IMR-90 (cell line): ENCODE results near the gene CAPN7. TPM values are rescaled to one million over a fixed set of nuclear protein-coding genes. Genes with fewer than 3 reads are reported as not detected.

ENCODE experiments used
- ATAC-seq: fragments of 200-7000 bp; cut with Tn5 transposase; 2 replicates; pipeline ENCODE4 v1.9.1; 2020; ENCODE audit warnings: low read depth, mild to moderate bottlenecking, moderate library complexity
- BruUV-seq: library from RNA; stranded (reverse); fragments of 400-500 nt; replicated peaks from 2 replicates; lab custom pipeline; 2021; lab: Mats Ljungman, UMichigan
- CTCF ChIA-PET: fragments of 300-600 bp; formaldehyde crosslinking; extraction: SDS; loops from one replicate; lab custom pipeline; 2021; ENCODE audit warnings: antibody characterized with exemption; lab: Yijun Ruan, JAX
- POLR2A ChIA-PET: fragments of 300-600 bp; sonication (Branson Sonifier 250); formaldehyde crosslinking; loops from one replicate; lab custom pipeline; 2022; ENCODE audit warnings: antibody characterized with exemption; ENCODE audit not compliant: unreplicated experiment; lab: Charles Lee
- DNase-seq: peaks from one replicate; pipeline ENCODE4 v3.0.0; 2013
- H2AFZ ChIP-seq: replicated peaks from 2 replicates; pipeline ENCODE3; 2013; ENCODE audit warnings: low read length, mild to moderate bottlenecking; ENCODE audit not compliant: poor library complexity
- H2AK5ac ChIP-seq: 2 replicates; pipeline ENCODE4 v1.6.1; 2013; ENCODE audit warnings: low read depth, low read length, inconsistent platforms
- H2AK9ac ChIP-seq: replicated peaks from 2 replicates; pipeline ENCODE3; 2013; ENCODE audit warnings: mild to moderate bottlenecking, low read depth, low read length, moderate library complexity; ENCODE audit not compliant: poor library complexity
- H2BK120ac ChIP-seq: 2 replicates; pipeline ENCODE4 v1.6.1; 2013; ENCODE audit warnings: low read depth, low read length, inconsistent platforms
- H2BK15ac ChIP-seq: 3 replicates; pipeline ENCODE4 v1.6.1; 2013; ENCODE audit warnings: low read depth, low read length, inconsistent platforms
- H2BK20ac ChIP-seq: 2 replicates; pipeline ENCODE4 v1.6.1; 2013; ENCODE audit warnings: low read depth, mild to moderate bottlenecking, inconsistent platforms, low read length, moderate library complexity
- H2BK5ac ChIP-seq: 2 replicates; pipeline ENCODE4 v1.6.1; 2013; ENCODE audit warnings: mild to moderate bottlenecking, low read depth, low read length, inconsistent platforms; ENCODE audit not compliant: poor library complexity, severe bottlenecking
- H3K14ac ChIP-seq: replicated peaks from 2 replicates; pipeline ENCODE4 v1.6.1; 2013; ENCODE audit warnings: low read depth, low read length, inconsistent platforms
- H3K18ac ChIP-seq: 2 replicates; pipeline ENCODE4 v1.6.1; 2013; ENCODE audit warnings: low read depth, low read length, control low read depth
- H3K23ac ChIP-seq: 2 replicates; pipeline ENCODE4 v1.6.1; 2013; ENCODE audit warnings: low read depth, low read length, inconsistent platforms
- H3K27ac ChIP-seq: 2 replicates; pipeline ENCODE4 v1.5.1; 2013; ENCODE audit warnings: mild to moderate bottlenecking, control low read depth, low read length; ENCODE audit not compliant: insufficient read depth
- H3K27me3 ChIP-seq: 2 replicates; pipeline ENCODE4 v1.6.1; 2013; ENCODE audit warnings: low read length; ENCODE audit not compliant: control insufficient read depth, insufficient read depth
- H3K36me3 ChIP-seq: 2 replicates; pipeline ENCODE4 v1.6.1; 2013; ENCODE audit warnings: low read length, mixed read lengths; ENCODE audit not compliant: control insufficient read depth, insufficient read depth
- H3K4ac ChIP-seq: 2 replicates; pipeline ENCODE4 v1.6.1; 2013; ENCODE audit warnings: low read depth, low read length, inconsistent platforms
- H3K4me1 ChIP-seq: 2 replicates; pipeline ENCODE4 v1.6.1; 2013; ENCODE audit warnings: low read length, mixed read lengths; ENCODE audit not compliant: control insufficient read depth, insufficient read depth
- H3K4me2 ChIP-seq: 2 replicates; pipeline ENCODE4 v1.6.1; 2013; ENCODE audit warnings: low read depth, mild to moderate bottlenecking, control low read depth, low read length, moderate library complexity
- H3K4me3 ChIP-seq: 2 replicates; pipeline ENCODE4 v1.5.1; 2013; ENCODE audit warnings: low read depth, mild to moderate bottlenecking, control low read depth, low read length, moderate library complexity; ENCODE audit not compliant: insufficient read depth
- H3K56ac ChIP-seq: 2 replicates; pipeline ENCODE4 v1.6.1; 2013; ENCODE audit warnings: low read length, inconsistent platforms; ENCODE audit not compliant: insufficient read depth; ENCODE audit errors: extremely low read depth
- H3K79me1 ChIP-seq, 2 experiments: 2 replicates each; pipeline ENCODE4 v1.6.1; 2013; ENCODE audit warnings: low read length in 2 of 2, inconsistent platforms in 1 of 2, low read depth in 1 of 2
- H3K9ac ChIP-seq: 2 replicates; pipeline ENCODE4 v1.6.1; 2013; ENCODE audit warnings: low read depth, low read length, control low read depth
- H3K9me1 ChIP-seq: 2 replicates; pipeline ENCODE4 v1.6.1; 2013; ENCODE audit warnings: low read length, inconsistent platforms; ENCODE audit not compliant: insufficient read depth
- H3K9me3 ChIP-seq: 2 replicates; pipeline ENCODE4 v1.6.1; 2013; ENCODE audit warnings: low read length; ENCODE audit not compliant: control insufficient read depth, insufficient read depth
- H4K20me1 ChIP-seq: 2 replicates; pipeline ENCODE4 v1.6.1; 2013; ENCODE audit warnings: low read length, inconsistent platforms; ENCODE audit not compliant: insufficient read depth
- H4K5ac ChIP-seq: 2 replicates; pipeline ENCODE4 v1.6.1; 2013; ENCODE audit warnings: mild to moderate bottlenecking, low read depth, low read length, control low read depth
- H4K8ac ChIP-seq, 2 experiments: 2 replicates each; pipeline ENCODE4 v1.6.1; 2013; ENCODE audit warnings: low read depth in 2 of 2, low read length in 2 of 2, control low read depth in 1 of 2, inconsistent platforms in 1 of 2
- H4K91ac ChIP-seq: 2 replicates; pipeline ENCODE4 v1.6.1; 2013; ENCODE audit warnings: low read depth, low read length, inconsistent platforms; ENCODE audit not compliant: insufficient read depth
- BHLHE40 ChIP-seq: fragments of 150-350 bp; IDR thresholded peaks from 2 replicates; pipeline ENCODE4 v1.6.1; 2016; ENCODE audit warnings: mild to moderate bottlenecking, low read depth, low read length
- CHD1 ChIP-seq: IDR thresholded peaks from 2 replicates; pipeline ENCODE4 v1.6.1; 2012; ENCODE audit warnings: low read depth, low read length, improper control_type of control experiment
- FOS ChIP-seq: fragments of 150-350 bp; IDR thresholded peaks from 2 replicates; pipeline ENCODE4 v1.6.1; 2016; ENCODE audit warnings: low read depth, low read length
- MAFK ChIP-seq: IDR thresholded peaks from 2 replicates; pipeline ENCODE4 v1.6.1; 2012; ENCODE audit warnings: low read depth, low read length, improper control_type of control experiment
- MXI1 ChIP-seq: IDR thresholded peaks from 2 replicates; pipeline ENCODE4 v1.6.1; 2012; ENCODE audit warnings: low read depth, mild to moderate bottlenecking, low read length, moderate library complexity, borderline replicate concordance
- NFE2L2 ChIP-seq: fragments of 150-350 bp; IDR thresholded peaks from 2 replicates; pipeline ENCODE4 v1.6.1; 2016; ENCODE audit warnings: low read depth, mild to moderate bottlenecking, low read length
- POLR2A ChIP-seq: IDR thresholded peaks from 2 replicates; pipeline ENCODE4 v1.6.1; 2012; ENCODE audit warnings: mild to moderate bottlenecking, low read depth, low read length
- RCOR1 ChIP-seq: IDR thresholded peaks from 2 replicates; pipeline ENCODE4 v1.6.1; 2012; ENCODE audit warnings: mild to moderate bottlenecking, low read length, improper control_type of control experiment; ENCODE audit not compliant: insufficient replicate concordance
- RFX5 ChIP-seq: IDR thresholded peaks from 2 replicates; pipeline ENCODE4 v1.8.0; 2012; ENCODE audit warnings: low read depth, mild to moderate bottlenecking, low read length, moderate library complexity
- SMC3 ChIP-seq: fragments of 150-350 bp; IDR thresholded peaks from 2 replicates; pipeline ENCODE4 v1.6.1; 2016; ENCODE audit warnings: low read depth, mild to moderate bottlenecking, antibody characterized with exemption, low read length, moderate library complexity
- dilution Hi-C: fragments of 300-500 bp; cut with HindIII; formaldehyde crosslinking; loops from one replicate; pipeline ENCODE4 v1.14.3; 2018; ENCODE audit warnings: low sequenced_read_pairs; ENCODE audit not compliant: unreplicated experiment
- in situ Hi-C: fragments of 300-500 bp; cut with MboI; formaldehyde crosslinking; loops from 3 replicates; pipeline ENCODE4 v1.14.3; 2019; ENCODE audit warnings: low sequenced_read_pairs, inconsistent platforms, mixed read lengths
- intact Hi-C: fragments of 100-400 bp; cut with micrococcal nuclease; formaldehyde crosslinking; loops from 2 replicates; pipeline ENCODE4 v1.10.0; 2022
- polyA plus RNA-seq, 3 experiments: library from polyadenylated mRNA; depleted of rRNA; stranded (reverse); fragments of >200 nt; gene quantifications; 2 replicates each; pipeline ENCODE4 v1.2.3, GENCODE V29; 2012; ENCODE audit warnings: low replicate concordance in 1 of 3
- total RNA-seq: library from RNA; depleted of rRNA; stranded (reverse); fragments of >200 nt; gene quantifications from 2 replicates; pipeline ENCODE4 v1.2.3, GENCODE V29; 2012
- TF ChIP-seq, protein P1 (sequence below): fragments of 150-350 bp; IDR thresholded peaks from 2 replicates; pipeline ENCODE4 v1.6.1; 2016; ENCODE audit warnings: low read depth, mild to moderate bottlenecking, low read length, moderate library complexity, borderline replicate concordance
- TF ChIP-seq, protein P2 (sequence below): fragments of 150-350 bp; IDR thresholded peaks from 2 replicates; pipeline ENCODE4 v1.6.1; 2017; ENCODE audit warnings: mild to moderate bottlenecking, antibody characterized with exemption, low read length, low read depth

The CAPN7 gene
- total and polyA plus RNA-seq, 2 of the 4 experiments (the other 2 are of a cell fraction), result 14.5 to 21.3 TPM

DNA sequence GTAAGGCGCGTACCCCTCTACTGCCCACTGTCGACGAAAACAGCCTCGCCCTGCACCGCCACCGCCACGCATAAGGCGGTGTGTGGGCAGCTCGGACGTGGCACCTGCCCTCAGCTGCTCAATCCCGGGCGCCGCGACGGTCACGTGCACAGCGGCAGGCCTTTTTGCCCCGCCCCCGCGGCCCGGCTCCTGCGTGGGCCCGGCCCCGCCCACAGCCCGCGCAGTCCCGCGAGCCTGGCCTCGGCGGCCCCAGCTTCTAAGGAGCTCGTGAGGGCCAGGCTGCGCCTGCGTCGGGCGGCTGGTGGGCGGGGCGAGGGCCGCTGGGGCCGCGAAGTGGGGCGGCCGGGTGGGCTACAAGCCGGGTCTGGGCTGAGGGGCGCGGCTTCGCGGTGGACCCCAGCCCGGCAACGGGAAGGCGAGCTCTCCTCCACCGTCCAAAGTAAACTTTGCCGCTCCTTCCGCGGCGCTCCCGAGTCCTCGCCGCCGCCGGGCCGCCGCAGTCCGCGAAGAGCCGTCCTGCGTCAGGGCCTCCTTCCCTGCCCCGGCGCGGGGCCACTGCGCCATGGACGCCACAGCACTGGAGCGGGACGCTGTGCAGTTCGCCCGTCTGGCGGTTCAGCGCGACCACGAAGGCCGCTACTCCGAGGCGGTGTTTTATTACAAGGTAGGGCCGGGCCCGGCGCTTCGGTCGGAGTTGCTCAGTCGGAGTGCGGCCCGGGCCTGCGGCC lies at the start of gene CAPN7 (continued):
- TF ChIP-seq MAFK (no peak), BHLHE40 (peak; percentile 93), FOS (no peak; the same call in 1 of the 2 replicates)
- TF ChIP-seq, protein P1, sequence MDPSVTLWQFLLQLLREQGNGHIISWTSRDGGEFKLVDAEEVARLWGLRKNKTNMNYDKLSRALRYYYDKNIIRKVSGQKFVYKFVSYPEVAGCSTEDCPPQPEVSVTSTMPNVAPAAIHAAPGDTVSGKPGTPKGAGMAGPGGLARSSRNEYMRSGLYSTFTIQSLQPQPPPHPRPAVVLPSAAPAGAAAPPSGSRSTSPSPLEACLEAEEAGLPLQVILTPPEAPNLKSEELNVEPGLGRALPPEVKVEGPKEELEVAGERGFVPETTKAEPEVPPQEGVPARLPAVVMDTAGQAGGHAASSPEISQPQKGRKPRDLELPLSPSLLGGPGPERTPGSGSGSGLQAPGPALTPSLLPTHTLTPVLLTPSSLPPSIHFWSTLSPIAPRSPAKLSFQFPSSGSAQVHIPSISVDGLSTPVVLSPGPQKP, result no peak

DNA sequence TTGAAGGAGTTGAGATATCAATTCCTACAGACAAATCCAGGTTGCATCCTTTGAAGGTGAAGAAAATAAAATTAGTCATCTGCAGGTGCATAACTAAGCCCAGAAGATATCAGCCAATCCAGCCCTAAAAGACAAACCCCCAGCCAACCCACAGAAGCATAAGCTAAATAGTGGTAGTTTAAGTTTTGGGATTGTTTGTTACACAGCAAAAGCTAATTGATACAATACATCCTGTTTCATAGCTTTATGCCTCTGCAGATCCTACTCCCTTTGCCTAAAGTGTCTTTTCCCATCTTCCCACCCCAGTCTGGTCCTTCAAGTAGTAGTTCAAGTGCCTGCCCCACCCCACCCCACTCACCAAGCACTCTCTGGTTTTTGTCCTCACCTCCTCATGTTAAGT lies 48.6 kb upstream of the CAPN7 start:
- Histone ChIP-seq H3K9ac (no peak overlapping the region), H3K4me1 (no peaks in the 10 kb centered on the region), H4K5ac (no peak overlapping the region), H3K9me1 (no peaks in the 10 kb centered on the region), H3K4ac (no peak overlapping the region), H2BK20ac (no peak overlapping the region), H3K56ac (no peak overlapping the region), H2AK5ac (no peak overlapping the region), H3K27me3 (peaks cover 13% of the 10 kb centered on the region), H2BK15ac (no peak overlapping the region), H4K8ac (no peak overlapping the region), H2BK120ac (no peak overlapping the region), H4K91ac (no peak overlapping the region), H2BK5ac (no peak overlapping the region), H2AK9ac (no peak overlapping the region), H3K79me1 (no peaks in the 10 kb centered on the region), H3K23ac (no peak overlapping the region), H3K4me3 (no peak overlapping the region), H4K20me1 (no peaks in the 10 kb centered on the region), H3K9me3 (no peaks in the 10 kb centered on the region), H3K18ac (no peak overlapping the region), H3K4me2 (no peak overlapping the region), H2AFZ (no peak overlapping the region), H3K36me3 (no peaks in the 10 kb centered on the region), H3K27ac (no peak overlapping the region), H3K14ac (no peak overlapping the region)
- BruUV-seq, result no TSS peak
- dilution Hi-C loops (no loop called here), intact Hi-C loops (no loop called here), in situ Hi-C loops (no loop called here)
- ATAC-seq (no peak), DNase-seq (no peak)
- ChIA-PET CTCF (no interaction called here), POLR2A (no interaction called here)
- TF ChIP-seq NFE2L2 (no peak), SMC3 (no peak), MAFK (no peak), FOS (no peak), RFX5 (no peak), POLR2A (no peak), CHD1 (no peak), MXI1 (no peak), RCOR1 (no peak)
- TF ChIP-seq, protein P2, sequence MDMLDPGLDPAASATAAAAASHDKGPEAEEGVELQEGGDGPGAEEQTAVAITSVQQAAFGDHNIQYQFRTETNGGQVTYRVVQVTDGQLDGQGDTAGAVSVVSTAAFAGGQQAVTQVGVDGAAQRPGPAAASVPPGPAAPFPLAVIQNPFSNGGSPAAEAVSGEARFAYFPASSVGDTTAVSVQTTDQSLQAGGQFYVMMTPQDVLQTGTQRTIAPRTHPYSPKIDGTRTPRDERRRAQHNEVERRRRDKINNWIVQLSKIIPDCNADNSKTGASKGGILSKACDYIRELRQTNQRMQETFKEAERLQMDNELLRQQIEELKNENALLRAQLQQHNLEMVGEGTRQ, result no peak
- TF ChIP-seq, protein P1, result no peak
